ENCODE measurements around the gene ZNF408. TPM values are rescaled to one million over a fixed set of nuclear protein-coding genes. Genes with fewer than 3 reads are reported as not detected.

Gene ZNF408
- total and polyA plus RNA-seq, 2 donors (not counting 3 experiments of a cell fraction or from before 2014, with no cell fraction given) = 7.8 to 10.9 TPM

- intact Hi-C loops (cut with micrococcal nuclease) = no loop called here
- dilution Hi-C loops (cut with MboI; ENCODE audit: extremely low pct_ligation_motif_present, low sequenced_read_pairs) = no loop called here
- no peaks in the 10 kb centered on the region for H3K79me2 ChIP-seq (ENCODE audit: control insufficient read depth, insufficient read depth, low read length)
- peaks cover 3% of the 10 kb centered on the region for H3K4me1 ChIP-seq (ENCODE audit: control insufficient read depth, extremely low read depth, insufficient read depth, low read length)
- H3K4me3 ChIP-seq (replicated peaks in 1 of 3; ENCODE audit: insufficient read depth in 1 of 3, low read depth in 1 of 3, low read length in 3 of 3) = no peak overlapping the region
- ChIA-PET CTCF (no interaction called here), POLR2A (interaction anchor here (0.7 kb wide), 1 partner anchor 62 kb away, joined by 3 read pairs; no protein-coding TSS in a partner anchor)
- TF ChIP-seq MAX (IDR thresholded peaks at IDR 0.05; ENCODE audit: insufficient read depth, insufficient read length) (no peak), FOS (IDR thresholded peaks at IDR 0.05; ENCODE audit: borderline replicate concordance, insufficient read depth, low read length) (no peak), MYC (IDR thresholded peaks at IDR 0.05; ENCODE audit: low read depth, low read length) (no peak), JUN (IDR thresholded peaks at IDR 0.05; ENCODE audit: borderline replicate concordance, insufficient read depth, insufficient read length, low read depth) (no peak), POLR2A (IDR thresholded peaks at IDR 0.05; ENCODE audit: low read depth, low read length) (no peak), CTCF (IDR thresholded peaks at IDR 0.05; ENCODE audit: extremely low read depth in 1 of 2, insufficient read depth in 1 of 2, low read depth in 1 of 2, low read length in 2 of 2) (no peak), GATA2 (IDR thresholded peaks at IDR 0.05; ENCODE audit: insufficient read depth, insufficient read length, low read depth, low read length) (no peak), EZH2 (IDR thresholded peaks at IDR 0.05; ENCODE audit: borderline replicate concordance, low read depth, low read length, severe bottlenecking) (no peak)
- no peaks in the 10 kb centered on the region for H3K9me1 ChIP-seq (replicated peaks; ENCODE audit: control insufficient read depth, extremely low read depth, insufficient read depth, low read length)
- H3K4me2 ChIP-seq (ENCODE audit: insufficient read depth, low read length) = no peak overlapping the region
- no peak overlapping the region for H2AFZ ChIP-seq (ENCODE audit: low read depth, low read length)
- H3K9me3 ChIP-seq (replicated peaks; ENCODE audit: control insufficient read depth, insufficient read depth, low read length) = no peaks in the 10 kb centered on the region
- BruUV-seq (replicated peaks) = no TSS peak
- H3K36me3 ChIP-seq (ENCODE audit: control insufficient read depth in 2 of 2, extremely low read depth in 1 of 2, insufficient read depth in 2 of 2, low read length in 2 of 2) = peaks cover 0 to 8% of the 10 kb centered on the region in 2 experiments
- H3K9ac ChIP-seq (replicated peaks; ENCODE audit: extremely low read depth, insufficient read depth, low read length) = no peak overlapping the region
- H3K27ac ChIP-seq (ENCODE audit: insufficient read depth, low read depth, low read length) = no peak overlapping the region
- FAIRE-seq (no peak), DNase-seq (ENCODE audit: low read depth, low spot score) (no peak)
- H3K27me3 ChIP-seq (ENCODE audit: control insufficient read depth in 2 of 2, insufficient read depth in 2 of 2, low read length in 2 of 2) = no peaks in the 10 kb centered on the region
- H4K20me1 ChIP-seq (replicated peaks; ENCODE audit: control insufficient read depth, extremely low read depth, insufficient read depth, low read length) = no peaks in the 10 kb centered on the region
Measured at GRCh38 chr11:46710821-46711269, 10.0 kb downstream of the ZNF408 start.

Measured in endothelial cell of umbilical vein (primary cell).